H1 (cell line): ENCODE measurements around the gene FH. TPM values are rescaled to one million over a fixed set of nuclear protein-coding genes. Genes with fewer than 3 reads are reported as not detected.
A peak's percentile ranks its signal among the peaks of the same experiment; 100 is the strongest.

ENCODE experiments used
- CHD1 ChIP-seq: IDR thresholded peaks from 2 replicates; pipeline ENCODE4 v1.6.1; 2012; ENCODE audit warnings: low read depth, low read length, improper control_type of control experiment
- CREB1 ChIP-seq: IDR thresholded peaks from 2 replicates; pipeline ENCODE4 v1.6.1; 2012; ENCODE audit warnings: inconsistent platforms
- CTCF ChIP-seq, 3 experiments: IDR thresholded peaks; 1 replicate in 2 of 3; 2 replicates in 1 of 3; pipeline versions ENCODE4 v1.5.1 to v1.6.1; 2011; ENCODE audit warnings: low read length in 3 of 3, mild to moderate bottlenecking in 3 of 3, inconsistent platforms in 2 of 3, low read depth in 1 of 3, moderate library complexity in 1 of 3; ENCODE audit not compliant: insufficient read depth in 1 of 3; ENCODE audit errors: control extremely low read depth in 1 of 3
- E2F6 ChIP-seq: IDR thresholded peaks from 2 replicates; pipeline ENCODE4 v1.6.1; 2012; ENCODE audit warnings: inconsistent platforms
- KDM5A ChIP-seq: fragments of 200-600 bp; IDR thresholded peaks from 2 replicates; pipeline ENCODE4 v1.7.1; 2012; ENCODE audit warnings: mild to moderate bottlenecking, low read length, inconsistent platforms, mixed read lengths
- MAFK ChIP-seq: IDR thresholded peaks from 2 replicates; pipeline ENCODE4 v1.6.1; 2012; ENCODE audit warnings: low read depth, mild to moderate bottlenecking, improper control_type of control experiment, low read length
- NANOG ChIP-seq: IDR thresholded peaks from 2 replicates; pipeline ENCODE4 v1.6.1; 2011; ENCODE audit warnings: low read length, low read depth, mild to moderate bottlenecking, inconsistent platforms; ENCODE audit not compliant: insufficient read depth, poor library complexity, severe bottlenecking
- PHF8 ChIP-seq: fragments of 200-600 bp; sonication (generic); conservative IDR thresholded peaks from 2 replicates; pipeline ENCODE4 v1.7.1; 2012; ENCODE audit warnings: low read depth, mild to moderate bottlenecking, inconsistent platforms, low read length, moderate library complexity
- POLR2AphosphoS5 ChIP-seq: IDR thresholded peaks from 2 replicates; pipeline ENCODE4 v1.6.1; 2011; ENCODE audit warnings: low read depth, low read length
- SRF ChIP-seq: IDR thresholded peaks from 2 replicates; pipeline ENCODE4 v1.6.1; 2011; ENCODE audit warnings: mild to moderate bottlenecking, low read depth, low read length, moderate library complexity
- polyA plus RNA-seq, 7 experiments: library from polyadenylated mRNA; depleted of rRNA in 3 of 7; stranded (reverse) in 5 of 7; unstranded in 2 of 7; fragments of >200 nt in 5 of 7; fragments of 200-250 nt in 2 of 7; gene quantifications; 1 replicate in 5 of 7; 2 replicates in 1 of 7; 4 replicates in 1 of 7; pipeline versions ENCODE4 v1.2.1 to v1.2.3, GENCODE V29; 2011 to 2013; ENCODE audit warnings: missing spikeins in 2 of 7, mixed read lengths in 2 of 7
- total RNA-seq: library from RNA; stranded (reverse); fragmentation: NEBNext Ultra II Directional; extraction: Animal tissue kit (Norgen Biotek cat#: 25700); gene quantifications from 2 replicates; pipeline ENCODE4 v1.2.1, GENCODE V29; 2021

FH gene
- total and polyA plus RNA-seq, 2 of the 8 experiments (the other 6 are each of a cell fraction or from before 2014, with no cell fraction given): 45.0 to 81.9 TPM

GRCh38 chr1:241519308-241520079, at the start of gene FH (continued):
- no peak for TF ChIP-seq MAFK
- TF ChIP-seq KDM5A: no peak
- TF ChIP-seq CHD1: no peak
- TF ChIP-seq CREB1: 0 out of 2 replicates have a peak, but pooled peaks have one; percentile 29
- TF ChIP-seq NANOG: no peak
- peak; percentile 44; the same call in 1 of the 2 replicates for TF ChIP-seq E2F6
- peak; percentile 23; the same call in 1 of the 2 replicates for TF ChIP-seq POLR2AphosphoS5
- no peak for TF ChIP-seq SRF
- TF ChIP-seq CTCF (IDR thresholded peaks at IDR 0.05; ENCODE audit: control extremely low read depth in 1 of 3, insufficient read depth in 1 of 3, low read depth in 1 of 3, low read length in 3 of 3): no peak
- peak; percentile 55; the same call in 1 of the 2 replicates for TF ChIP-seq PHF8
